Measurements from ENCODE around the gene SLC5A6.
A peak's percentile ranks its signal among the peaks of the same experiment; 100 is the strongest.
"Not testable (repeated sequence)": the region's sequence is repeated elsewhere in the genome, so short reads cannot be mapped to it uniquely, and the experiment has no call there.

Gene SLC5A6

GRCh38 chr2:27203741-27204140 is 8.3 kb downstream of the SLC5A6 start:
- DNase-seq = no peak

- DNase-seq = no peak
Observed at GRCh38 chr2:27202854-27203253, 9.2 kb downstream of the SLC5A6 start.

- no peak for DNase-seq
Observed at GRCh38 chr2:27201675-27202074, 10.4 kb downstream of the SLC5A6 start.

- DNase-seq = no peak
Observed at GRCh38 chr2:27199241-27199640, 12.8 kb downstream of the SLC5A6 start.

- no peak for DNase-seq
Observed at GRCh38 chr2:27198627-27199026, 13.4 kb downstream of the SLC5A6 start.

- DNase-seq = not testable (repeated sequence)
Observed at GRCh38 chr2:27198068-27198467, 14.0 kb downstream of the SLC5A6 start.

GRCh38 chr2:27195799-27196198 is 16.3 kb downstream of the SLC5A6 start:
- not testable (repeated sequence) for DNase-seq

GRCh38 chr2:27194538-27195354 is 17.3 kb downstream of the SLC5A6 start:
- DNase-seq = no peak

- peak; percentile 24 to 58 for DNase-seq
Observed at GRCh38 chr2:27191070-27191829, 20.8 kb downstream of the SLC5A6 start.

GRCh38 chr2:27189989-27190388 is 22.1 kb downstream of the SLC5A6 start:
- no peak for DNase-seq

- DNase-seq = no peak
Observed at GRCh38 chr2:27186613-27187345, 25.3 kb downstream of the SLC5A6 start.

GRCh38 chr2:27185331-27186026 is 26.6 kb downstream of the SLC5A6 start:
- DNase-seq = no peak

- no peak for DNase-seq
Observed at GRCh38 chr2:27184115-27184514, 28.0 kb downstream of the SLC5A6 start.

GRCh38 chr2:27182346-27182745 is 29.7 kb downstream of the SLC5A6 start:
- no peak for DNase-seq

GRCh38 chr2:27179344-27180000 is 32.6 kb downstream of the SLC5A6 start:
- no peak for DNase-seq

- DNase-seq = no peak
Observed at GRCh38 chr2:27178469-27178868, 33.6 kb downstream of the SLC5A6 start.

GRCh38 chr2:27177441-27178351 is 34.4 kb downstream of the SLC5A6 start:
- DNase-seq = no peak

GRCh38 chr2:27175781-27176180 is 36.3 kb downstream of the SLC5A6 start:
- not testable (repeated sequence) for DNase-seq

- DNase-seq = no peak
Observed at GRCh38 chr2:27175330-27175729, 36.7 kb downstream of the SLC5A6 start.

- DNase-seq = no peak
Observed at GRCh38 chr2:27174638-27175037, 37.4 kb downstream of the SLC5A6 start.

GRCh38 chr2:27171351-27171848 is 40.7 kb downstream of the SLC5A6 start:
- no peak for DNase-seq
